GM18868 (cell line): ENCODE data around the gene NHS.

ENCODE experiments used
- ATAC-seq: cut with Tn5 transposase; IDR thresholded peaks from one replicate; pipeline ENCODE4 v1.9.1; 2021; ENCODE audit warnings: mild to moderate bottlenecking, moderate library complexity; ENCODE audit not compliant: unreplicated experiment

NHS gene

GRCh38 chrX:17580539-17581152, 205.6 kb downstream of the NHS start:
- ATAC-seq, result no peak

- ATAC-seq, result no peak
Measured at GRCh38 chrX:17581641-17582040, 206.6 kb downstream of the NHS start.

GRCh38 chrX:17584248-17584681, 209.3 kb downstream of the NHS start:
- no peak for ATAC-seq

GRCh38 chrX:17585006-17585405, 210.0 kb downstream of the NHS start:
- ATAC-seq, result no peak

GRCh38 chrX:17587366-17587765, 212.4 kb downstream of the NHS start:
- no peak for ATAC-seq

GRCh38 chrX:17588303-17588702, 213.3 kb downstream of the NHS start:
- no peak for ATAC-seq

GRCh38 chrX:17590892-17591740, 216.1 kb downstream of the NHS start:
- ATAC-seq, result peak; percentile 78

- ATAC-seq, result no peak
Measured at GRCh38 chrX:17591741-17592110, 216.7 kb downstream of the NHS start.

- ATAC-seq, result no peak
Measured at GRCh38 chrX:17592117-17592516, 217.1 kb downstream of the NHS start.

GRCh38 chrX:17594693-17595092, 219.7 kb downstream of the NHS start:
- ATAC-seq, result no peak

- ATAC-seq, result no peak
Measured at GRCh38 chrX:17595456-17596035, 220.5 kb downstream of the NHS start.

GRCh38 chrX:17596061-17596460, 221.1 kb downstream of the NHS start:
- ATAC-seq, result no peak

GRCh38 chrX:17596546-17597205, 221.7 kb downstream of the NHS start:
- no peak for ATAC-seq

GRCh38 chrX:17597327-17597726, 222.3 kb downstream of the NHS start:
- no peak for ATAC-seq

GRCh38 chrX:17597836-17598439, 222.9 kb downstream of the NHS start:
- ATAC-seq, result no peak

GRCh38 chrX:17601441-17602200, 226.6 kb downstream of the NHS start:
- no peak for ATAC-seq

GRCh38 chrX:17602245-17602644, 227.2 kb downstream of the NHS start:
- ATAC-seq, result no peak

- no peak for ATAC-seq
Measured at GRCh38 chrX:17603196-17603595, 228.2 kb downstream of the NHS start.

- ATAC-seq, result no peak
Measured at GRCh38 chrX:17605676-17606075, 230.7 kb downstream of the NHS start.

- no peak for ATAC-seq
Measured at GRCh38 chrX:17606231-17606630, 231.2 kb downstream of the NHS start.
